ENCODE results near the gene RPS6KL1.

RPS6KL1 gene

GRCh38 chr14:74915426-74915825, 7.6 kb downstream of the RPS6KL1 start:
- no peak overlapping the region for H3K4me3 Mint-ChIP-seq
- no peaks in the 10 kb centered on the region for H3K9me3 Mint-ChIP-seq
- H3K36me3 Mint-ChIP-seq (ENCODE audit: low read depth): peaks cover 8% of the 10 kb centered on the region
- H3K27ac Mint-ChIP-seq: no peak overlapping the region
- no peak for DNase-seq
- no peaks in the 10 kb centered on the region for H3K4me1 Mint-ChIP-seq (ENCODE audit: low read depth)
- no peaks in the 10 kb centered on the region for H3K27me3 Mint-ChIP-seq

DNA sequence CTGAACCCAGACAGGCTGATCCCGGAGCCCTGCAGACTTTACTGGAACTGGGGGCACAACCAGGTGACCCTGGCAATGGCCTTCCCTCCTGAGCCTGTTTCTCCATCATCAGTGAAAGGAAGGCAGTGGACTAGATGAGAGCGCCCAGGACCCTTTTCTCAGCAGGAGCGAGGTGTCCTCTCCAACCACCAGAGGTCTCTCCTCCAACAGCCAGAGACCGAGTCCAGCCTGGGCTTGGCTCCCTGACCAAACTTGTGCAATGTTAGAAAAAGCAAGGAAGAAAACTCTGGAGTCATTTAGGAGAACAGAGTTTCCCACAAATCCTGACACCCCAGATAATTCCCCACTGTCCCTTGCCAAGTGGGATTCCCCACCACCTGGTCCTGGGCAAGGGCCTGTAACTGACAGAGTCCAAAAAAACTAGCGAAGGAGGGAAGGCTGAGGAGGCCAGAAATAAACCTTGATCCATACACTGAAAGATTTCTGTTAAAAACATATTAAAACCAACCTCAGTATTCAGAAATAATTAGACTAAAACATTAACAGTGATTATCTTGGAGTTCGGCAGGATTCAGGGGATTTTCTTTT, 9.0 kb downstream of the RPS6KL1 start:
- no peak for DNase-seq
- Mint-ChIP-seq H3K27ac (no peak overlapping the region), H3K4me3 (no peak overlapping the region), H3K36me3 (ENCODE audit: low read depth) (peaks cover 4% of the 10 kb centered on the region), H3K9me3 (no peaks in the 10 kb centered on the region), H3K27me3 (no peaks in the 10 kb centered on the region), H3K4me1 (ENCODE audit: low read depth) (no peaks in the 10 kb centered on the region)

DNA sequence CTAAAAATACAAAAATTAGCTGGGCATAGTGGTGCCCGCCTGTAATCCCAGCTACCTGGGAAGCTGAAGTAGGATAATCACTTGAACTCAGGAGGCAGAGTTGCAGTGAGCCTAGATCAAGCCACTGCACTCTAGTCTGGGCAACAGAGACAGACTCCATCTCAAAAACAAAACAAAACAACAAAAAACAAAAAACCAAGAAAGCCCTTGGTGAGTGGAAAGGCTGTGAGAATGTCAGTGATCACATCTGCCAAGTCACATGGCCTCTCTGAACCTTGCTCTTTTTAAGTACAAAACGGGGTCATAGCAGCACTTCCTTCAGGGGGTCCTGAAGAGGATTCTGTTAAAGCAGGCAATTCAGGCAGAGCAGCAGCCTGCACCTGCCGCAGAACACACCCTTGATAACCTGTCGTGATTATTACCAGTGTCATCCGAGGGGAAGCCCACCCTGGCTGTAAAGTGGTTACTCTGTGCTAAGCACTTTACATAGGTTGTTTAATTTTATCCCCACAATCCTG, 9.6 kb downstream of the RPS6KL1 start:
- H3K27me3 Mint-ChIP-seq: no peaks in the 10 kb centered on the region
- no peak overlapping the region for H3K4me3 Mint-ChIP-seq
- H3K27ac Mint-ChIP-seq: no peak overlapping the region
- no peaks in the 10 kb centered on the region for H3K9me3 Mint-ChIP-seq
- no peak for DNase-seq
- H3K4me1 Mint-ChIP-seq (ENCODE audit: low read depth): no peaks in the 10 kb centered on the region
- H3K36me3 Mint-ChIP-seq (ENCODE audit: low read depth): peaks cover 7% of the 10 kb centered on the region

GRCh38 chr14:74912801-74913200, 10.3 kb downstream of the RPS6KL1 start:
- Mint-ChIP-seq H3K27ac (no peak overlapping the region), H3K27me3 (no peaks in the 10 kb centered on the region), H3K4me1 (ENCODE audit: low read depth) (no peaks in the 10 kb centered on the region), H3K4me3 (no peak overlapping the region), H3K9me3 (no peaks in the 10 kb centered on the region), H3K36me3 (ENCODE audit: low read depth) (peaks cover 7% of the 10 kb centered on the region)
- DNase-seq: no peak

DNA sequence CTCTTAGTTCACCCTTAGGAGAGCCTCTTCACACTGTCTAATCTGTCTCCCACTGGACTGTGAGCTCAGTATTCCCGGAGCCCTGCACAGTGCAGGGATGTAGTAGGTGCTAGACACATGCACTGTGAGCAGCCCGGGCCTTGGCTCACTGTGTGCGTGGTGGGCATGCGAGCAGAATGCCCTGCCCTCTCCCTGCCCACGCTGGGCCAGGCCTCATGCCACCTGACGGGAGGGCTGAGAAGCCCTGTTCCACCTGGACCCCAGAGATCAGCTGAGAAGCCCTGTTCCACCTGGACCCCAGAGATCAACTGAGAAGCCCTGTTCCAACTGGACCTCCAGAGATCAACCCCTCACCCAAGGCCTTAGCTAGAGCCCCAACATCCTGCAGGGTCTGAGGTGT, 10.9 kb downstream of the RPS6KL1 start:
- Mint-ChIP-seq H3K27ac (no peak overlapping the region), H3K4me3 (no peak overlapping the region), H3K27me3 (no peaks in the 10 kb centered on the region), H3K9me3 (no peaks in the 10 kb centered on the region), H3K36me3 (ENCODE audit: low read depth) (peaks cover 10% of the 10 kb centered on the region), H3K4me1 (ENCODE audit: low read depth) (peaks cover 1% of the 10 kb centered on the region)
- no peak for DNase-seq

DNA sequence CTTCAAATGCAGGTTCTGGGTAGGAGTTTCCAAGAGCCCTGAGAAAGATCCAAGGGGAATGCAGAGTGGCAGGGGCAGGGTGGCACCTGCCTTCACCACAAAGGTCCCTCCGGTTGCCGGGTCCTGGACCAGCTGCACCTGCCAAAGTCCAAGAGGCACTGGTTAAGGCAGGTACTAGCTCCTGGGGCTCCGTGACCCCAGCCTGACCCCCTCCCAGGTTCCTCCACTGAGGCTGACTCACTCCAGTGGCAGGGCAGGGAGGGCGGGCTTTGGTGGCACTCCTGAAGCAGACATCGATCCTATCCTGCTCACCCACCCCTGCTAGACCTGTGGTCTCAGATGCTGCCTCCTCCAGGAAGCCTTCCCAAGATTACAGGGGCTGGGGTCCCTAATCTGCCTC, 11.4 kb downstream of the RPS6KL1 start:
- Mint-ChIP-seq H3K36me3 (ENCODE audit: low read depth) (peaks cover 14% of the 10 kb centered on the region), H3K4me1 (ENCODE audit: low read depth) (peaks cover 1% of the 10 kb centered on the region), H3K9me3 (no peaks in the 10 kb centered on the region), H3K4me3 (no peak overlapping the region), H3K27me3 (no peaks in the 10 kb centered on the region), H3K27ac (peak overlapping the region; percentile 47)
- no peak for DNase-seq

DNA sequence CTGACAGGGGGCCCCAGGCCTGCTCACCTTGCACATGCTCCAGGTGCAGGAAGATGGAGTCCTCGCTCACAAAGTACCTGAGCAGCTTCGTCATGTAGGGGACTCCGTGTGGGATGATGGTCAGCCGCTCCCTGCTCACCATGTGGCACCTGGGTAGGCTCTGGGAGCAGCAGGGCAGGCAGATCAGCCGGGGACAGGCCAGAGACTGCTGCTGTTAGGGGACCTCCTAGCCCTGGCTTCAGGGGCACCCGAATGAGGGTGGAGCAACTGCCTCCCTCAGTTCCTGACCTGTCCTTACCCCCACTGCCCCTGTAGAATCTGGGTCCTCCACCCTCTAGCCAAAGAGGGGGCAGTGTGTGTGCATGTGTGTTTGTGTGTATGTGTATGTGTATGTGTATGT, 11.8 kb downstream of the RPS6KL1 start:
- Mint-ChIP-seq H3K27me3 (no peaks in the 10 kb centered on the region), H3K4me3 (no peak overlapping the region), H3K9me3 (no peaks in the 10 kb centered on the region), H3K27ac (peak overlapping the region; percentile 47), H3K4me1 (ENCODE audit: low read depth) (peaks cover 1% of the 10 kb centered on the region), H3K36me3 (ENCODE audit: low read depth) (peaks cover 16% of the 10 kb centered on the region)
- DNase-seq: no peak

DNA sequence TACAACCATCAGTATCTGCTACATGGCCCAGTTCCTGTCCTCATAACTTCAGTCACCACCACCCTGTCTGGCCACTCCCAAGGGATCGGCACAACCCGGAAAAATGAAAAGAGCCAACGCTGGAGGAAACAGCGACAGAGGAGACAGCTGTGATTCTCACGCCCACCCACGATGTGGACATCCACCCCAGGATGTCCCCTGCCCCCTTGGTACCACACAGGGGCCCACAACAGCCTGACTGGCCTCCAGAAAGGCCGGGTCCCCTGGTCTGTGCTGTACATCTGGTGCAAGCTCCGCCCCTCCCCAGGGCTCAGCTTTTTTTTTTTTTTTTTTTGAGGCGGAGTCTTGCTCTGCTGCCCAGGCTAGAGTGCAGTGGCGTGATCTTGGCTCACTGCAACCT, 12.5 kb downstream of the RPS6KL1 start:
- Mint-ChIP-seq H3K27me3 (no peaks in the 10 kb centered on the region), H3K4me3 (no peak overlapping the region), H3K36me3 (ENCODE audit: low read depth) (peaks cover 18% of the 10 kb centered on the region), H3K9me3 (no peaks in the 10 kb centered on the region), H3K4me1 (ENCODE audit: low read depth) (peaks cover 5% of the 10 kb centered on the region), H3K27ac (no peak overlapping the region)
- no peak for DNase-seq

GRCh38 chr14:74909911-74910310, 13.1 kb downstream of the RPS6KL1 start:
- Mint-ChIP-seq H3K36me3 (ENCODE audit: low read depth) (peaks cover 24% of the 10 kb centered on the region), H3K27me3 (no peaks in the 10 kb centered on the region), H3K4me3 (no peak overlapping the region), H3K9me3 (no peaks in the 10 kb centered on the region), H3K4me1 (ENCODE audit: low read depth) (peaks cover 8% of the 10 kb centered on the region), H3K27ac (peak overlapping the region; percentile 47)
- no peak for DNase-seq

GRCh38 chr14:74909501-74909900, 13.6 kb downstream of the RPS6KL1 start:
- Mint-ChIP-seq H3K4me1 (ENCODE audit: low read depth) (peaks cover 8% of the 10 kb centered on the region), H3K36me3 (ENCODE audit: low read depth) (peaks cover 29% of the 10 kb centered on the region), H3K4me3 (no peak overlapping the region), H3K27me3 (no peaks in the 10 kb centered on the region), H3K9me3 (no peaks in the 10 kb centered on the region), H3K27ac (peak overlapping the region; percentile 47)
- no peak for DNase-seq

GRCh38 chr14:74908861-74909341, 14.2 kb downstream of the RPS6KL1 start:
- DNase-seq: no peak
- Mint-ChIP-seq H3K27me3 (no peaks in the 10 kb centered on the region), H3K4me3 (no peak overlapping the region)

DNA sequence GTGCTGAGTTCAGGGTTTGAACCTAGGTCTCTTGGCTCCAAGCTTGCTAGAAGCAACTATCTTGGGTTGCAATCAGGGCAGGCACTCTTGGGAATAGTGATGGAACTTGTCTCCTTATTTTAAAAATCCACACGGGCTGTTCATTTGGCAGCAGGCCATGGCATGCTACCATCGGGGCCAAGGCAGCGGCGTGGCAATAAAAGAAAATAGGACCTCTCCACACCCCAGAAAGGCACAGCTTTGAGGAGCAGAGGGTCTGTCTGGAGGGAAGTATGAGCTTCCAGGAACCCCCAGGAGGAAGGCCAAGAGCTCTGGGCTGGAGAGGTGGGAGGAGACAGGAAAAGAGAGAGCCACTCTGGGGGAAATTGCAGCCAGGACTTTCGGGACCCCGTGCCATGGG, 15.3 kb downstream of the RPS6KL1 start:
- Mint-ChIP-seq H3K4me1 (ENCODE audit: low read depth) (peaks cover 8% of the 10 kb centered on the region), H3K4me3 (no peak overlapping the region), H3K27me3 (no peaks in the 10 kb centered on the region), H3K9me3 (no peaks in the 10 kb centered on the region), H3K27ac (peak overlapping the region; percentile 22), H3K36me3 (ENCODE audit: low read depth) (peaks cover 45% of the 10 kb centered on the region)
- DNase-seq: no peak

More at GRCh38 chr14:74908861-74909341, 14.2 kb downstream of the RPS6KL1 start:
- H3K4me1 Mint-ChIP-seq (ENCODE audit: low read depth): peaks cover 8% of the 10 kb centered on the region
- no peaks in the 10 kb centered on the region for H3K9me3 Mint-ChIP-seq
- H3K36me3 Mint-ChIP-seq (ENCODE audit: low read depth): peaks cover 35% of the 10 kb centered on the region
- no peak overlapping the region for H3K27ac Mint-ChIP-seq

- no peak for DNase-seq
- H3K27ac Mint-ChIP-seq: peak overlapping the region; percentile 8
- peaks cover 52% of the 10 kb centered on the region for H3K36me3 Mint-ChIP-seq (ENCODE audit: low read depth)
- H3K4me3 Mint-ChIP-seq: no peak overlapping the region
- peaks cover 8% of the 10 kb centered on the region for H3K4me1 Mint-ChIP-seq (ENCODE audit: low read depth)
- H3K27me3 Mint-ChIP-seq: no peaks in the 10 kb centered on the region
- H3K9me3 Mint-ChIP-seq: no peaks in the 10 kb centered on the region
These were observed 16.0 kb downstream of the RPS6KL1 start for GRCh38 chr14:74906925-74907521.

- DNase-seq: peak; percentile 87
- H3K27ac Mint-ChIP-seq: peak overlapping the region; percentile 59
- H3K27me3 Mint-ChIP-seq: no peaks in the 10 kb centered on the region
- H3K9me3 Mint-ChIP-seq: no peaks in the 10 kb centered on the region
- H3K4me3 Mint-ChIP-seq: no peak overlapping the region
- H3K4me1 Mint-ChIP-seq (ENCODE audit: low read depth): peaks cover 8% of the 10 kb centered on the region
- H3K36me3 Mint-ChIP-seq (ENCODE audit: low read depth): peaks cover 66% of the 10 kb centered on the region
These were observed 17.4 kb downstream of the RPS6KL1 start for GRCh38 chr14:74905595-74906142.
